GM18519 (cell line): ENCODE measurements around the gene SSTR5.

Source experiments
- ATAC-seq: cut with Tn5 transposase; IDR thresholded peaks from one replicate; pipeline ENCODE4 v1.9.1; 2021; ENCODE audit warnings: mild to moderate bottlenecking, moderate library complexity; ENCODE audit not compliant: unreplicated experiment, low FRiP score

The SSTR5 gene

DNA sequence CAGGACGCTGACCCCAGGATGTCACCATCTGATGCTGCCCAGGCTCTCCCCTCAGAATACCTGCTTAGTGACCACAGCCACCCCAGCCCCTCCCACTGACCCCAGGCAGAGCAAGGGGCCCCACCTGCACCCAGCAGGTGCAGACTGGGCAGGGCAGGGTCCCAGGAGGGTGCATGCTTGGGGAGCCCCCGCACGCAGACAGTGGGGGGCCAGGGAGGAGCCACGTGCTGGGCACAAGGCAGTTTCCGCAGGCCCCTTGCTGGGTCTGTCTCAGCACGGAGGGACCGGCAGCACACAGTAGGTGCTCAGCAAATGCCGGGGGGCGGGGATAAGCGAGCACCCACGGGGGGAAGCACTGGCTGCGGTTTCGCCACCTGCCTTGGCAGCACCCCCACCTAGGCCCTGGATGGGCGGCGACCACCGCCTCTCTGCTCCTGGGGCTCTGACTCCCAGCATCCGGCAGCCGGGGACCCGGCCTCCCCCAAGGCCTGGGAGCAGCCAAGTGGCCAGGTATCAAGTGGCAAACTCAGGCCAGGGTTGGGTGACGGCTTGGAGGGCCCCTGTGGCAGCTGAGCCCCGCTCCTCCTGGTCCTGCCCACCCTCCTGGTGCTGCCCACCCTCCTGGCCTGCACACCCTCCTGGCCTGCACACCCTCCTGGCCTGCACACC lies 18.7 kb upstream of the SSTR5 start:
- no peak for ATAC-seq

DNA sequence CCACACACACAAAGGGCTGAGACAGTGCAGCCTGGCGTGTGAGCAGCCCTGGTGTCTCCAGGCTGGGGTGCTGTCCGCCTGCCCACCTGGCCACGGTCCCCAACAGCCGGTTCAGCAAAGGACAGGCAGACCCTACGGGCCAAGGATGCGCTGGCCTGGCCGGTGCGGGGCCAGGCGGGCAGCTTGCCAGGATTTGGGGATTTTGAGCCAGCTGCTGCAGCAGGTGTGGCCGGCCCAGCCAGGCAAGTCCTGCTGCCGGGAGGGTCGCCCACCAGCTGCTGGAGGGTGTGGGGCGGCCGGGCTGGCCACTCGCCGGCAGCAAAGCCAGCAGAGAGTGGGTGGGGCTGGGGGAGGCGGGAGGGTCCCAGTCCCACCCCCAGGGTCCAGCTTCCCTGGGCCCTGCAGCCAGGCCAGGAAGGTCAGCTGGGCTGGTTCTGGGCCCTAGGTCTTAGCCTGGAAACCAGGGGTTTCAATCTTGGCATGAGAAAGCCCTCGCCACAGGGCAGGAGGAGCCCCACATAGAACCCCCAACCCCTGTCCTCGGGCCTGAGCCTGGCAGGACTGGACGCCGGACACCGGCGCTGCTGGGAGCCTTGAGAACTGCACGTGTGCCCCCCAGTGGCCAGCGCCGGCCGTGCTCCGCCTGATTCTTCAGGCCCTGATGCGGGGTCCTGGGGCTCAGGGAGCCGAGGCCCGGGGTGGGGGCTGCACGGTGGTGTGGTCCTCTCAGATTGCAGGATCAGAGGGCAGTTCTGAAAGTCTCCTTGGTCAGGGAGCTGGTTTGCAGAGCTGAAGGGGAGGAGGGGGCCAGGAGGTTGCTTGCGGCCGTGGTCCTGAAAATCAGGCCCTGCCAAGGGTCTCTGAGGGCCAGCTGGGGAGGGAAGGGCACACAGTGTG lies 17.6 kb upstream of the SSTR5 start:
- no peak for ATAC-seq

DNA sequence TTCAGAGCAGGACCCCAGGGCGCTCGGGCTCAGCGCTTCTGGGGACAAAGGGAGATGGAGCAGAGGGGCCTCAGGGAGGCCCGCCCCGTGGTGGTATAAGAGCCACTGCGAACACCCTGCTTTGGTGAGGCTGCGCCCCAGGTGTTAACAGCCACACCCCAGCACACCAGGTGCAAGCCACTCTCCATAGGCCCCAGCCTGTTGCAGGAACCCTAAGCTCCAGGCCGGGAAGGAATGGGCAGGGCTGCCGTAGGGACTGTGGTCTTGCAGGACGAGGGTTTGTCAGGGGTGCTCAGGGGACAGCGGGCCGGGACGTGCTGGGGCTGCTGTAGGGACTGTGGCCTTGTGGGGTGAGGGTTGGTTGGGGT lies 17.0 kb upstream of the SSTR5 start:
- ATAC-seq = no peak

DNA sequence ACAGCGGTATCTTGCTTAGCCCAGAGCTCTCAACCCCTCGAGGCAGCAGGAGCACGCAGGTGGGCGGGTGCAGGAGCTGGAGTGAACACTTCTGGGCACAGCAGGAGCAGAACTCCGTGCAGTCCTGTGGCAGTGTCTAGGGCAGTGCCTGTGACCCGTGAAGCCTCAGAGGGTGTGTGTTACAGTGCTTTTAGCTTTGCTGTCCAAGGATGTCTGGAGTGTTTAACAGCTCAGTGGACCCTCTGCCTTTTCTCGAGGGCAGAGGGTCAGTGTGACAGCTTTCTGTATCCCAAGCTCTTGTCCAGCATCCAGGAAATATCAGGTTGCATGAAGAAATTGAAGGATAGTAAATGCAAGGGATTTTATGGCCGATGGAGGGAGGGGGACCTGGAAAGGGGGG lies 16.4 kb upstream of the SSTR5 start:
- no peak for ATAC-seq

DNA sequence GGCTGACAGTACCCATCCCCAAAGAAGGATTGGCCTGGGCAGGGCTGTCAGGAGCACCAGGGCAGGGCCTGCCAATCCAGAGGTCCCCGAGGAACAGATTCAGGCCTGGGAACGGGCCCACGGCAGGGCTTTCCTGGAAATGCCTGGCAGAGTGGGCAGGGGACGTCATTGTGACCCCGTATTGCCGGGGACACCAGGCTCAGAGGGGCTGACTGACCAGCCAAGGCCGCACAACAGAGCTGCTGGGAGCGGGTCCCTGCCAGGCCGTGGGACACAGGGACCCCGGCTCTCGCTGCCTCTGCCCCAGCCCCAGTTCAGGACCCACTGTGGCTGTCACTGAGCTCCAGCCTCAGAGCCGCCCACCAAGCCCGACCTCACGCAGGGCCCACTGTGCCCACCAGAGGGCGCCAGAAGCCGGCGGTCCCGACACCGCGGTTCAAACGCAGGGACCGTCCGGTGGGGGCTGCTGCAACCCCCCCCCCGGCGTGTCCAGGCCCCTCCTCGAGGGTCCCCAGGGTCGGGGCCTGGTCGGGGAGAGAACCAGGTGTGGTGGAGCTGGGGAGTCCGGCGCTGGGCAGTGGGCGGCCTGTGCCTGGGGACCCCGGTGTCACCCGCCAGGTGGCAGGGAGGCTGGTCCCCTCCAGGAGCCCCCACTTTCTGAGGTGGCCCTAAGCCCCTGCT lies 15.2 kb upstream of the SSTR5 start:
- no peak for ATAC-seq

DNA sequence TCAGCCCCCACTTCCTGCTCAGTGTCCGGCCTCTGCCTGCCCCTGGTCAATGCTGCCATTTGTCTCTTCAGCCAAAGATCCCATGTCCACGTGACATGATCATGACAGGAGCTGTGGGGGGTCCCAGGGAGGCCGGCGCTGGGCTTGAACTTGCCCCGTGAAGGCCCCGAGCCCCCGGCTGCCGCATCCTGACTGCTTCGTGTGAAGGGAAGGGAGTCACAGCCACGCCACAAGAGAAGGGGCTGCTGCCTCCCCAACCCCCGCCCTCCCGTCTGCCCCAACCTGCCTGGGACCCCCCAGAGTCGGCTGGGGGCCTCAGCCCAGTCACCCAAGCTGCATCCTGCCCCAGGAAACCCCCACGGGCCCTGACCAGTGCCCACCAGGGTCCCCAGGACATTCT lies 14.3 kb upstream of the SSTR5 start:
- ATAC-seq = no peak

DNA sequence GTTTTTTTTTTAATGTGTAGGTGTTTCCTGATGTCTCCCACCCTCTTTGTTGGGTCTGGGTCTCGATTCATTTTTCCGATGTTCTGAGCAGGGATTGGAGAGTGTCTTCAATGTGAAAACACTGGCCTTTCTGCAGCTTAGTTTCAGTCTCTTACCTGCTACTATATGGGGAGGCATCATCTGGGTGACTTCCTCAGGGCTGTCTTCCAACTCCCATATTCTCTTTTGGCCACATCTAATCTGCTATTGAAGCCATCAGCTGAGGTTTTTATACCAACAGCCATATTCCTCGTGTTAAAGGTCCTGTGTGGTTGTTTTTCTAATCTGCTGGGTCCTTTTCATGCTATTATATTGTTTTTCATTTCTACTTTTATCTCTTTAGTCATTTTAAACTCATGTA lies 13.2 kb upstream of the SSTR5 start:
- ATAC-seq = no peak

DNA sequence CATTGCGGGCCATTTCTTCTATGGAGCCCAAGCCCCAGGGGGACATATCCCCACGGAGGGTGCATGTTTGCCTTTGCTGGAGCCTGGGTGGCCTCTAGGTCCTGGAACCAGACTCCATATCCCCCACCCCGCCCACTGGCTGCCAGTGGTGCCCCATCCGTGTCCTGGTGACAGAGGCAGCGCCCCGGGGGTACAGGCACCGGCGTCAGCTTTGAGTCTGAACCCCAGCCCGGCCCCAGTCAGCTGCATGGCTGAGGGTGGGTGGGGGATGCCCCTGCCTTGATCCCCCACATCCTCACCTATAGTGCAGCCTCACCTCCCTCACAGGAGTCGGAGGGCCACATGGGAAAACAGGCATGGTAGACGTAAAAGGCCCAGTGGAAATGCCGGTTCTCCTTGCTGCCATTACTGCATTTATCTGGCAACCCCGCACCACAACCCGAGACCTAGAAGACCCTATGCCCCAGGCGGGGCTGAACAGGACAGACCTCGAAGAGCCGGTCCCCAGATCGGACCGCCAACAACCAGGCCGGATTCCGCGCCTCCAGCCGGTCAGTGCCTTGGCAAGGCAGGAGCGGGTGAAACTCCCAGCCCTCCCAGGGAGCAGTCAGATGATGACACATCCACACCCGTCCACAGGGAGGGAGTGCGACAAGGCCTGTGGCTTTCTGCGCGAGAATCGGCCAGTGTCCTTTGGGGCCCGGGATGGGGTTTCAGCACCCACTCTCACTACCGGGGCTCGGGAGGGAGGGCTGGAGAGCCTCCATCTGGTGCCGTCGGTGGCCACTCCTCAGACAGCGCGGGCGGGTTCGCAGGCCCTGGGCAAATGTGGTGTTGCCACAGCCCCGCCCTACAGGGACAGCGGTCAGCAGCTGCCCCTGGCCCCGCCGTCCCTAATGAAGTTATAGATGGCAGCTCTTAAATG lies 11.9 kb upstream of the SSTR5 start:
- ATAC-seq = no peak

DNA sequence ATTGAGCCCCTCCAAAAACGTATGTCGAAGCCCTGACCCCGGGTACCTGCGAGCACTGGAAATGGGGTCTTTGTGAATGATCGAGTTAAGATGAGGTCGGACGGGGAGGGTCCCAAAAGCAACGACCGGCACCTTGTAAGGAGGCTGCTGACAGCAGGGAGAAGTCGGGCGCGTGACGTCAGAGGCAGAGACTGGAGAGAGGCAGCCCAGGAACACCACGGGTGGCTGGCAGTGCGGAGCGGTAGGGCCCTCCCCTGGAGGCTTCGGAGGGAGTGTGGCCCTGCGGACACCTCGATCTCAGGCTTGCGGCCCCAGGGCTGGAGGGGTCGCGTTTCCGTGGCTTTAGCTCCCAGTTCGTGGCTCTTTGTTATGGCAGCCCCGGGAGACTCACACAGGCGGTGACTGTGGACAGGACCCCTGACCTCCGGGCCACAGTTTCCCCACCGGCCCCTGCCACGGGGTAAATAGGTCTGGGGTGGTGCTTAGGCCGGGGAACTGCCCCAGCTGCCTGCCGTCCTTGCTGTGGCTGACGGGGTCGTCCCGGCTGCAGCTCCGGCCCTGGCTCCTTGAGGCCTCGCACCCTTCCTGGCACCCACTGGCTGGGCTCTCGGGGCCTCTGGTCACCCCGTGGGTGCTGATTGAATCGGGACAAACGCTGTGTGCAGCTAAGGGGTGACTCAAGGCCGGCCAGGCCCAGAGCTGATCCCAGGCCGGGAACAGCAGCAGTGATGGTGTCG lies 10.6 kb upstream of the SSTR5 start:
- no peak for ATAC-seq

DNA sequence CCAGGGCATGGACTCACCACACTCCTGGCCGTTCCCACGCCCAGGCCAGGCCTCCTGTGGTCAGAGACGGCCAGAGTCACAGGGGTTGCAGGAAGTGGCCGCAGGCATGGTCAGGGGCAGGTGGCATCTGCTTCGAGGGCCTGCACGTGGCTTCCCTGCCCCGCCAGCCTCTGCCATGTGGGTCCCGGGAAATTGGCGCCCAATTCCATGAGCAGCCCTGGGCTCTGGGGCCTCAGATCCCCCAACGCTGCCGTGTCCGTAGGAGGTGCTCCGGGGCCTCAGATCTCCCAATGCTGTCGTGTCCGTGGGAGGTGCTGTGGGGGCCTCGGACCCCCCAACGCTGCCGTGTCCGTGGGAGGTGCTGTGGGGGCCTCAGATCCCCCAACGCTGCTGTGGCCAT lies 9.7 kb upstream of the SSTR5 start:
- no peak for ATAC-seq

DNA sequence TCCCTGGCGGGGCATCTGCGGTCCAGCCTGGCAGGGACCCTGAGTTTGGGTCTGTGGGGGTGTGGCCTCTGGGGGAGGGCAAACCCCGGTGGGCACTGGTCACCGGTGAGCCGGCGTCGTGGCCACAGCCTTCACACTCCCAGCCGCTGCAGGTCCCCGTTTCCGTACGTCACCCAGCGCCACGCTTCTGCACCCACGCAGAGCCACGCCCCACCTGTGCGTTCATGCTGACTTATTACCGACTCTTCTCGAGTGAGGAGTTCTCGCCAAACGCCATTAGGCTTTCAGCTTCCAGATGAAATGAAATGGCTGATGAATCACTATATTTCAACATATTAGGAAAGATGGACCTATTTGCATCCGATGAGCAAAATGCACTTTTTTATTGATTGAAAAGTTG lies 8.8 kb upstream of the SSTR5 start:
- ATAC-seq = no peak

DNA sequence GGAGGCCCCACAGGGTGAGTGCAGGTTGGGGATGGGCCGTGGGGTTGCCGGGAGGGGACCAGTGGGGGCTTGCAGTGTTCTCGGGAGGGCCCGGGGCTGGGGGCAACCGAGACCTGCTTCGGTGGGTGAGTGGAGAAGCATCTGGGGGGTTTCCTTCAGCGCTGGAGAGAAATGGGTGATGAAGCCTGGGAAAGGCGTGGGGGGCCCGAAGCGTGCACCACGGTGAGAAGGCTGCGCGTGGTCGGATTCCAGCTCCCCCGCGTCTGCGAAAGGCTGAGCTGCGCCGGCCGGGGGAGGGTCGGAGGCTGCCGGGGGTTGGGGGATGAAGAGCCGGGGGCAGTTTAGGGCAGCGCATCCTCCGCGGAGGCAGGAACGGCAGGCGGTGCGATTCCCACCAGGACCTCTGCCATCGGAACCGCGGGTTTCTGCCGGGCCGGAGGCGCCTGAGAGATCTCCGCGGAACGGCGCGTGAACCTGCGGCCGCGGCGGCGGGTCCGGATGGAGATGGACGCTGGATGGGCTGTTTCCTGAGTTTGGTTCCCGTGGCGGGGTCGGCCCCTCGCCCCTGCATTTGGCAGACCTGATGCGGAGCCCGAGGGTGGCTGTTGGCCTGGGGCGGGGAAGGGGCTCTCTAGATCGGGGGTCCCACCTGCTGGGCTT lies 6.9 kb upstream of the SSTR5 start:
- no peak for ATAC-seq

DNA sequence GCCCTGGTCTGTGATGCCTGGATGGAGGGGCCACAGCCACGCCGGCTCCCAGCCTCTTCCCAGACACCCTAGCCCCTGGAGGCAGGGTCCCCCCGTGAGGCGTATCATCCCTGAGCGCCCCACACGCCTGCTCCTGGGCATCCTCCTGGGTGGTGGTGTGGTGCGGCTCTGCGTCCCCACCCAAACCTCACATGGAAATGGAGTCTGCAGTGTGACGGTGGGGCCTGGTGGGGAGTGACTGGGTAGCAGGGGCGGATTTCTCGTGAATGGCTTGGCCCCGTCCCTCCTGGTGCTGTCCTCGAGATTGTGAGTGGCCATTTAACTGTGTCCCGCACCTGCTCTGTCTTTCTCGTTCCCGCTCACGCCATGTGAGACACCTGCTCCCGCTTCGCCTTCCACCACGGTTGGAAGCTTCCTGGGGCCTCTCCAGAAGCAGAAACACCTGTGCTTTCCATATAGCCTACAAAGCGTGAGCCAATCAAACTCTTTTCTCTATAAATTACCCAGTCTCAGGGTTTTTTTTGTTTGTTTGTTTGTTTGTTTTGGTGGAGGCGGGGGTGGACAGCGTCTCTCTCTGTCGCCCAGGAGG lies 5.9 kb upstream of the SSTR5 start:
- ATAC-seq = no peak

DNA sequence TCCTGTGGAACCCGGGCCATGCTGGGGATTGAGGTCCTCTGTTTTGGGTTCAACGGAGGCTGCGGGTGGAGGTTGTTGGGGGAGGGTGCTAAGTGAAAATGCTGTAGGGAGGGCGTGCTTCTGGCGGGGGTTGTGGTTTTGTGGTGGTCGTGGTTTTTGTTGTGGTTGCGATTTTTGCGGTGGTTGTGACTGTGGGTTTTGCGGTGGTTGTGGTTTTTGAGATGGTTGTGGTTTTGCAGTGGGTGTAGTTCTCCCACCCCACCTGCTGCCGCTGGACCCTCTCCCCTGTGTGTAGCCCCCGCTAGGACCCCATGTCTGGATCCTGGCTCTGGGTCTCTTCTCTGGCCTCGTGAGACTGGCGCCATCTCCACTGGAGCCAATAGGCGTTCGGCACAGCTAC lies 4.9 kb upstream of the SSTR5 start:
- no peak for ATAC-seq

DNA sequence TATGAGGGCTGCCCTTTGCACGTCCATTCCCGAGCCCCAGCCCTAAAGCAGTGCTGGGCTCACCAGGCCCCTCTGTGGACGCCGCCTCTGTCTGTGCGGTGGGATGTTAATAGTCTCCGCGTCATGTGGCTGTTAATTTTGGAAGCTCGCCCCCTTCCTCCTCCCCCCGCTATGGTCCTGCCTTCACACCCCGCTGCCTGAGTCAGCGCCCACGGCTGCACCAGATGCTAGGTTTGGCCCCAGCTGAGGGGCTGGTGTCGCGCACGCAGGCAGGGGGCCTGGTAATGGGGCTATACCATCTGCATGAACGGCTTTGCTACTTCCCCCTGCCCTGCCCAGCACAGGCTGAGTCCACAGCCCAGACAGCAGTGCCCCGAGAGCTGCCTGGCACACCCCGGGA lies 4.1 kb upstream of the SSTR5 start:
- ATAC-seq = no peak

DNA sequence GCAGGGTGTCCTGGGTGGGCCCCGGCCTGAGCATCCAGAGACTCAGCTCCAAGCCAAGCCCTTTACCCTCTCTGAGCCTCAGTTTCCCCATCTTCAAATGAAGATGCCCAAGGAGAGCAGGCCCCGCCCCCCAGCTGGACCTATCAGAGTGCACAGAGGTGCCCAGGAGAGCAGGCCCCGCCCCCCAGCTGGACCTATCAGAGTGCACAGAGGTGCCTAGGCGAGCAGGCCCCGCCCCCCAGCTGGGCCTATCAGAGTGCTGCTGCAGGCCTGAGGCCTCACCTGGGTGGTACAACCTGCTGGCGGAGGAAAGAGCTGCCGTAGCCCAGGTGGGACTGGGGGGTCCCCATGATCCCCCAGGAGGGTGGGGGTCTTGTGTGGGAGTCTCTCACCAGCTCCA lies 3.4 kb upstream of the SSTR5 start:
- ATAC-seq = no peak

DNA sequence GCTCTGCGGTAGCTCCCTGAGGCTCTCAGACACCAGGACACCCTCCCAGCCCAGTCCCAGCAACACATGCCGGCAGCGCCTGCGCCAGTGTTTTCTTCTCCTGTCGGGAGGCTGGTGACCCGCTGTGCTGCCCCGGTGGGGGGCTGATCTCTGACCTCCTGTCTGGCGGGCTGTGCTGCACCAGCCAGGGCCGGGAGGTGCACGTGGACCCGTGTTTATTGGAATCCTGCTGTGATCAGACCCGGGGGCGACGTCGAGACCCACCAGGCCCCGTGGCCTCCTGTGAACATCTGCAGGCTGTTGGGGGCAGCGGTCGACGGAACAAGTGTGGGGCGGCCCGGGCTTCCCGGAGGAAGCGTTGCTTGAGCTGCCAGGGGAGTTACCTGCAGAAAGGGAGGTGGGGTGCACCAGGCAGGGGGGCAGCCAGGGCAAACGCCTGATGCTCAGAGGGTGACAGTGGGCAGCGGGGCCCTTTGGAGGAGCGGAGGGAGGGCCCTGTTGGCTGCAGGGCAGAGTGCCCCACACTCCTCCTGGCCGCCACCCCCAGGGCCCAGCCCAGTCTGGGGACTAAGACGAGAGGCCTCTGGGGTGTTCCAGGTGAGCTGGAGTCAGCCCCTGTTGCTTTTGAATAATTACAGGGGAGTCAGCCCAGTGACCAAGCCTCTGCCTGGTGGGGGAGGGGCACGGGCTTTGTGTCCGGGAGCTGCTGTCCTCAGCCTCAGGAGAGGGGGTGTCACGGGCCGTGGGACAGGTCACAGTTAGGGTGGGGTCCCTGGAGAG lies 2.3 kb upstream of the SSTR5 start:
- ATAC-seq = no peak

DNA sequence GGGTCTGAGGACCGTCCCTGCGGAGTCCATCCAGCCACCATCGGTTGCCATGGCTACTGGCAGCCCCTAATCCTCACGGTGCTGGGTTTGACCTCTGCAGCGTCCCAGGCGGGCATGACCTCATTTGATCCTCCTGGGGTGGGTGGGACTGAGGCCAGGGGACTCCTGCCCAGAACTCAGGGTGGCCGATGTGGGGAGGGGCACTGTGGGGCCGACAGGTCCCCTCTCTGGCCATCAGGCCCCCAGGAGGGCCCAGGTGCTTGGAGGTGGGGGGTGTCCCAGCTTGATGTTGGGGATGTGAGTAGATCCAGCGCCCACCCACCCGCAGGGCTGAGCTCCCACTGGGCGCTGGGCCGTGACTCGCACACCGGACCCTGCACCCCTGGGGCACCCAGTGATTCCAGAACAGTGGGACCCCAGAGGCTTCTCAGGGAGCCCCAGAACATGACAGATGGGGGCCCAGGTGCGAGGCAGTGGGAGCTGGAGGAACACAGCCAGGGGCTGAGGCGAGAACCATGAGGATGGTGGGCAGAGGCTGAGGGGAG lies 1.6 kb upstream of the SSTR5 start:
- ATAC-seq = no peak
